ENCODE measurements around the gene EIF4G3.
A peak's percentile ranks its signal among the peaks of the same experiment; 100 is the strongest.
"Not testable (repeated sequence)": the region's sequence is repeated elsewhere in the genome, so short reads cannot be mapped to it uniquely, and the experiment has no call there.

The EIF4G3 gene

DNA sequence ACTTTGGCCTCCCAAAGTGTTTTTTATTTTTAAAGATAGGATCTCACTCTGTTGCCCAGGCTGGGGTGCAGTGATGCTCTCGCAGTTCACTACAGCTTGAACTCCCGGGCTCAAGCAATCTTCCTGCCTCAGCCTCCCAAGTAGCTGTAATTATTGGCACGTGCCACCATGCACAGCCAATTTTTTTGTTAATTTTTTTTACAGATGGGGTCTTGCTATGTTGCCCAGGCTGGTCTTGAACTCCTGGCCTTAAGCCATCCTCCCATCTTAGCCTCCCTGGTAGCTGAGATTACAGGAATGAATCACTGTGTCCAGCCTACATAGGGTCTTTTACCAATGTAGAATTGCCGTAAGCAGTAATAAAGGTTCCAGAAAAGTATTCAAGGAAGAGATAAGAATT lies 340.5 kb downstream of the EIF4G3 start:
- DNase-seq (ENCODE audit: low read depth in 2 of 2, low spot score in 1 of 2) = no peak

- DNase-seq (ENCODE audit: low read depth in 2 of 2, low spot score in 1 of 2) = no peak
Observed at GRCh38 chr1:20834780-20835179, 341.9 kb downstream of the EIF4G3 start.

DNA sequence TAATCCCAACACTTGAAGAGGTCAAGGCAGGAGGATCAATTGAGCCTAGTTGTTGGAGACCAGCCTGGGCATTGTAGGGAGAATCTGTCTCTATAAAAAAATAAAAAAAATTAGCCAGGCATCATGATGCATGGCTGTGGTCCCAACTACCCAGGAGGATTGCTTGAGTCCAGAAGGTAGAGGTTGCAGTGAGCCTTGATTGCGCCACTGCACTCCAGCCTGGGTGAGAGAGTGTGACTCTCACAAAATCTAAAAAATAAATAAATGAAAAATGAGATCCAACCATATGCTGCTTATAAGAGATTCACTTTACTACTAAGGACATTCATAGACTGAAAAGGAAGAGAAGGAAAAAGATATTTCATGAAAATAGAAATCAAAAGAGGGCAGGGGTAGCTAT lies 342.5 kb downstream of the EIF4G3 start:
- DNase-seq (ENCODE audit: low read depth in 2 of 2, low spot score in 1 of 2) = no peak

DNA sequence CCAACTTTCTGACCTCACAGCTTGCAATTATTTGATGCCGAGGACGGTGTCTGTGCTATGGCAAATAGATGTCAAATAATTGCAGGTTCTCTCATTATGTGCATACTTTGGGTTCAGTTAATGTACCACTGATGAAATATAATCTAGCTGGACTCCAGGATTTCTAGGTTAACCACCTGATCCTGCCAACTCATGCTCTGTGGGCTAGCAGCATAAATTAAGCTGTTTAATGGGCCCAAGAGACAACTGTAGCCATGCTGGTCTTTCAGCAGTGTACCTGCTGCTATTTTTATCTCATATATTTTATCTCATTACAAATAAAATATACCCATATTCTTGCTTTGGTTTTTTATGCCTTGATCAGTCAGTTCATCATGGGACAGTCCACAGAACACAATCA lies 346.3 kb downstream of the EIF4G3 start:
- no peak for DNase-seq (ENCODE audit: low read depth in 2 of 2, low spot score in 1 of 2)

DNA sequence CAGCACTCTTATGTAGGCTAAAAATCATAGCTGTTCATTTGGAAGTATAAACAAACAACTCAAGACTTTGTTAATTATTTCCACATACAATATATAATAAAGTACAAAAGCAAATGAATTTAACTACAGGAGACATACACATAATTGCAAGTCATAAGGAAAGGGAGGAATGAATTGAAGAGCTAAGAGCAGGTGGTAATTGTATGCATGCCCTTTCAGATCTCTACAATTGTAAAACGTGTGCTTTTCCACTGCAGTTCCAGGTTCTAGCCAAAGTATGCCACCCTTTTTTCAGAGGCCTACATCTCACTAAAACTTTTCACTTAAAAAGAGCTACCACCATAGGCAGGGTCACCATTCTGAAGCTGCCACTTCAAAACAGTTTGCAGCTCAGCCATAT lies 346.8 kb downstream of the EIF4G3 start:
- no peak for DNase-seq (ENCODE audit: low read depth in 2 of 2, low spot score in 1 of 2)

GRCh38 chr1:20829531-20829930 lies 347.2 kb downstream of the EIF4G3 start:
- DNase-seq (ENCODE audit: low read depth in 2 of 2, low spot score in 1 of 2) = no peak

DNA sequence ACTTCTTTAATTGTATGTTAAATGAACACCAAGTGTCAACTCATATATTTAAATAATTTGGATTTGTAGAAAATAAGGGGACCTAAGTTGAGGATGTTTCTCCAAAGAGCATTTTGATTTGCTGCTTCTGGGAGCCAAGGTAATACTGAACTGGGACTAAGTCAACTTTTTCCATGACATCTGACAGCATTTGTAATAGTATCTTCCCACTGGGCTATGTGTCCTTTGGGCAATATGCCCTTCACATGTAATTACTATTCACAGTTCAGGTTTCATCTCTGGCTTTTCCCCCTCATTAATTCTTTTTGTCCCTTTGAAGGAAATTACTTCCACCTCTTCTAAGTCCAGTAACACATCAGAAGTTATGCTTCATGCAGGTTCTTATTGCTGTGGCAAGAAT lies 352.9 kb downstream of the EIF4G3 start:
- no peak for DNase-seq (ENCODE audit: low read depth in 2 of 2, low spot score in 1 of 2)

DNA sequence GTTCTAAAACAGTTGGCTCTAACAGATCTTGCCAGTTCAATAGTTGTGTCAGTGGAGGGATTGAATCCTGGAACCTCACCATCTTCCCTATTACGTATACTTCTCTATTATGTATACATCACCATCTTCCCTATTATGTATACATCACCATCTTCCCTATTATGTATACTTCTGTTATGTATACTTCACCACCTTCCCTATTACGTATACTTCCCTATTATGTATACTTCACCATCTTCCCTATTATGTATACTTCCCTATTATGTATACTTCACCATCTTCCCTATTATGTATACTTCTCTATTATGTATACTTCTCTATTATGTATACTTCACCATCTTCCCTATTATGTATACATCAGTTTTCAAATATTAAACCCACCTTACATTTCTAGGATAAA lies 355.2 kb downstream of the EIF4G3 start:
- DNase-seq (ENCODE audit: low read depth in 2 of 2, low spot score in 1 of 2) = no peak

- no peak for DNase-seq (ENCODE audit: low read depth in 2 of 2, low spot score in 1 of 2)
Observed at GRCh38 chr1:20819818-20820217, 356.9 kb downstream of the EIF4G3 start.

GRCh38 chr1:20814534-20814871 lies 362.2 kb downstream of the EIF4G3 start:
- no peak for DNase-seq (ENCODE audit: low read depth in 2 of 2, low spot score in 1 of 2)

GRCh38 chr1:20811916-20812315 lies 364.8 kb downstream of the EIF4G3 start:
- no peak for DNase-seq (ENCODE audit: low read depth in 2 of 2, low spot score in 1 of 2)

DNA sequence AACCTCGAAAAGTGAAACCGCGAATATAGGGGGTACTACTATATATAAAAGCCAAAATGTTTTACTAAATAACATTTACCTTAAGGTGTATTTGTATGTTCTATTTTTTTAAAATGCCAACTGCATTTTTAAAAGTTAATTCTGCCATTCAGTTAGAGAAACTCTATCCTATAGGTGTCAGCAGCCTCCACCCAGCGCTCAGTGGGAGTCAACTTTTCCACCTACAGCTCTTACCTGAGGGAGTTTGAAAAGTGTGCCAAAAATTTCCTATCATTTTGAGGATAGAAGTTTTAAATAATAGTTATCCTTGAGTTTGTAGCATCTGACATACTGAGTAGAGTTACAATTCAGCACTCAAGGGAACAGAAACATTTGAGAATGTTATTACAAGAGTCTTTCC lies 383.5 kb downstream of the EIF4G3 start:
- no peak for DNase-seq (ENCODE audit: low read depth in 2 of 2, low spot score in 1 of 2)

GRCh38 chr1:20792196-20792595 lies 384.5 kb downstream of the EIF4G3 start:
- no peak for DNase-seq (ENCODE audit: low read depth in 2 of 2, low spot score in 1 of 2)

DNA sequence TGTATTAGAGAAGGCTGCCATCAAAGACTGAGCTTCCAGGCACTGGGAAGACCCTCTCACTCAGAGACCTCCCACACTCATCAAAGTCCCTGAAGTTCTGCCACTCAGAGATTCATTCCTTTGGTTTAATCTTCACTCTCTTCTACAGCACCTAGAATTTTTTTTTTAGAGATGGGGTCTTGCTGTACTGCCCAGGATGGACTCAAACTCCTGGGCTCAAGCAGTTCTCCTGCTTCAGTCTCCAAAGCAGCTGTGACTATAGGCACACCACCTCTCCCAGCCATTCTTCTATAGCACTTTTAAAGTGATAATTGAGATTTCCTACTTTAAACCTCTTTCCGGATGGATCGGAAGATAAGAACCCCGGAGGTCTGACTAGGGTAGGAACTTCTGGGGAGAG lies 385.9 kb downstream of the EIF4G3 start:
- DNase-seq (ENCODE audit: low read depth in 2 of 2, low spot score in 1 of 2) = no peak

DNA sequence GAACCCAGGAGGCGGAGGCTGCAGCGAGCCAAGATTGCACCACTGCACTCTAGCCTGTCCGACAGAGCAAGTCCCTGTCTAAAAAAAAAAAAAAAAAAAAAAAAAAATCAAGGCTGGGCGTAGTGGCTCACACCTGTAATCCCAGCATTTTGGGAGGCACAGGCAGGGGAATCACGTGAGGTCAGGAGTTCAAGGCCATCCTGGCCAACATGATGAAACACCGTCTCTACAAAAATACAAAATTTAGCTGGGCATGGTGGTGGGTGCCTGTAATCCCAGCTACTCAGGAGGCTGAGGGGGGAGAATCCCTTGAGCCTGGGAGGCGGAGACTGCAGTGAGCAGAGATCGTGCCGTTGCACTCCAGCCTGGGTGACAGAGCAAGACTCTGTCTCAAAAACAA lies 387.1 kb downstream of the EIF4G3 start:
- DNase-seq (ENCODE audit: low read depth in 2 of 2, low spot score in 1 of 2) = not testable (repeated sequence)

- DNase-seq (ENCODE audit: low read depth in 2 of 2, low spot score in 1 of 2) = no peak
Observed at GRCh38 chr1:20787840-20788795, 388.6 kb downstream of the EIF4G3 start.

DNA sequence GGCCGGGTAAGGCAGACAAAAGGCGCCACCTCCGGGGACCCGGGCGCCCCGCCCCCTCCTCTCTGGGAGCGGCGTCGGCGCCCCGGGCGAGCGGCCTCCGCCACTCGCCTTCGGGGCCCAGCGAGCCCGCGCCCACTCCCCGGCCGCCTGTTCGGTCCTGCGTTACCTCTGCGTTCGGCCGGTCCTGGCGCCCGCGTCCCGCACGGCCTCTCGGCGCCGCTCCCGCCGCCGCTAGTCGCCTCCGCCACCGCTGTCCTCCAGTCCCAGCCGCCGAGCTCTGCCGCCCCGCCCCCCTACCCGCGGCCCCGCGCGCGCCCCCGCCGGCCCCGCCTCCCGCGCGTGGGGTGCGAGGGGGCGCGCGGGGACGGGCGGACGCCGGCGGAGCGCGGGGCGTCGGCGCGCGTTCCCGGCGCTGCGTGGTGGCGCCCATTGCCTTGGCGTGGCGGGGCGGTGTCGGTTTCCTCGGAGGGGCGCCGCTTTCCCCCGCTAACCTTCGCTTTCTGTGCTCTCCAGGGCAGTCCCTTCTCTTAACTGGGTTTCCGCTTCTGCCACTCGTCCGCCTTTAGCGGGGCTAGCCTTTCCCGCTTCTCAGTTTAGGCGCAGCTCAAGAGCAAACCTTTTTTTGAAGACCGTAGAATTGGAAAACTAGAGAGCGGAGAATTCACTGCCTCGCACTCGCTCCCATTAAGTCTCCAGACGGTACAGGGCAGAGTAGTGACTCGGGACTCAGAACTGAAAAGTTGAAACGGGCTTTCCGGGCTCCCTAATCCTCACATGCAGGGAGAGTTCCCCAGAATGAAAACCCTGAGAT lies 389.5 kb downstream of the EIF4G3 start, which contains the start of gene HP1BP3:
Gene HP1BP3 (minus strand): TSS at position 279 of the 811 bp plus-strand sequence. CDS start 6,867 bp downstream, outside the sequence.
- DNase-seq (ENCODE audit: low read depth in 2 of 2, low spot score in 1 of 2) = peak; percentile 49 to 71

DNA sequence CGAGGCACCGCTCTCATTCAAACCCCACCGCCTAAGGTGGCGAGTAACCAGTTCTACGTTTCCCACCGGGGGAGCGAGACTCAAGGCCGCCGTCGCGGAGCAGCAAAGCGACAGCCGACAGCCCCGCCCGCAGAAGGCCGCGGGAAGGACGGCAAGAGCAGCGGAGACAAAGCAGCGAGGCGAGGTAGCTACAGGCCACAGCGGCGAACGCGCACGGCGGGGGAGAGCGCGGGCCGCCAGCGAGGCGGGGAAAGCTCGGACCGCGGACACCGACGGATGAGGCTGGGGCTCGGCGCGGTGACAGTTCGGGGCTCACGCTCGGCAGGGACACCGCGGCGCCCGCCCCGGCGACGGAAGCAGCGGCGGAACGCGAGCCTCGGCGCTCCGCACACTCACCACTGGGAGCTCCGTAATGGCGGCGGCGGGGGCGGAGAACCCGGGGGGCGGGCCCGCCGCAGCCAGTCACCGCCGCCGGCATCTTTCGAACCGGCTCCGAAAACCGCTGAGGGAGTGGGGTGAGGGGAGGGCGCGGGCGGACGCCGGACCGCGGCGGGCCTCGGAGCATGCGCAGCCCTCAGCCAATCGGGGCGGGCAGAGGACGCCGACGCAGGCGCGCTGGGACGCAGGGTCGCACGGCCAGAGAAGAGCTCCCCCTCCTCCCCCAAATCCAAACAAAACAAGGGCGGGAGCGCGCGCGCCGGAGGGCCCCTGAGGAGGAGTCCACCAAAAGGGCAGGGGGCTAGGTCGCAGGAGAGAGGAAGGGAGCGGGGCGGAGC lies 390.3 kb downstream of the EIF4G3 start:
- DNase-seq (ENCODE audit: low read depth in 2 of 2, low spot score in 1 of 2) = peak; percentile 86 to 93

- peak in 1 of 2 donors; percentile 4 for DNase-seq (ENCODE audit: low read depth in 2 of 2, low spot score in 1 of 2)
Observed at GRCh38 chr1:20785907-20786252, 390.8 kb downstream of the EIF4G3 start.

DNA sequence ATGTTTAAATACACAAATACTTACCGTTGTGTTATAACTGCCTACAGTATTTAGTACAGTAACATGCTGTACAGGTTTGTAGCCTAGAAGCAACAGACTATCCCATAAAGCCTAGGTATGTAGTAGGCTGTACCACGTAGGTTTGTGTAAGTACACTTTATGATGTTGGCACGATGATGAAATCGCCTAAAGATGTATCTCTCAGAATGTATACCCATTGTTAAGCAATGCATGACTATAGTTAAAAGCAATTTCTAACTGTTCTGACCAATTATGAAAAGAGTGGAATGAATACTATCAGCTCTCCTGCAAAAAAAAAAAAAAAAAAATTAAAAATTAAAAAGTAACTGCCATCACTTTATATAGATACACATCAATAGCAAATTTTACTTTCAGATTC lies 401.0 kb downstream of the EIF4G3 start:
- no peak for DNase-seq (ENCODE audit: low read depth in 2 of 2, low spot score in 1 of 2)

GRCh38 chr1:20771780-20772179 lies 404.9 kb downstream of the EIF4G3 start:
- no peak for DNase-seq (ENCODE audit: low read depth in 2 of 2, low spot score in 1 of 2)

Measured in stimulated activated CD8-positive, alpha-beta memory T cell treated with anti-CD3 and anti-CD28 coated beads, Interleukin-4, amount 100 ng/mL, for 4 hours (primary cell).